ENCODE data around the gene KLK12. TPM values are rescaled to one million over a fixed set of nuclear protein-coding genes. Genes with fewer than 3 reads are reported as not detected.
A peak's percentile ranks its signal among the peaks of the same experiment; 100 is the strongest.

The KLK12 gene
- polyA plus RNA-seq, 1 donor from 2014 or later: not detected

DNA sequence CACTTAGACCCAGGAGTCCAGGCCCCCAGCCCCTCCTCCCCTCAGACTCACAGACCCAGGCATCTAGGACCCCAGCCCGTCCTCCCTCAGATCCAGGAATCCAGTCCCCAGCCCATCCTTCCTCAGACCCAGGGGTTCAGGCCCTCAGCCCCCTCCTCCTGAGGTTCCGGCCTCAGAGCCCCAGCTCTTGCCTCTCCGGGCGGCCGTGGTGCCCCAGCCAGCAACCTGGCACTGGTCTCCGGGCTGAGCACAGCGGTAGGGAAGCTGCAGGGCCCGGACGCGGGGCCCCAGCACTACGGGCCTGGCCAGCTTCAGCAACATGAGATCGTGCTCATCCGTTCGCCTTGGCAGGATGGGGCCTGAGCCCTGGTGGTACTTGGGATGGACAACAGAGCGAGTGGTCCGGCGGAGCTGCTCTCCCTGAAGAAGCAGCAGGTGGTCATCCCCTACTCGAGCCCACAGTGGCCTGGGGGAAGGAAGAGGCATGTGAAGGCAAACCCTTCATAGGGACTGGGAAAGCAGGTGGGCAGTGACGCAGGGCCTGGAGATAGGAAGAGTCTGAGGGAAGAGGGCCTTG, 19.0 kb downstream of the KLK12 start:
- H3K9me3 Mint-ChIP-seq: peaks cover 0 to 12% (median 0%) of the 10 kb centered on the region in 3 donors
- peaks cover 2% of the 10 kb centered on the region for H3K36me3 Mint-ChIP-seq
- peak overlapping the region in 1 of 4 donors; percentile 68 for H3K4me3 Mint-ChIP-seq
- H3K4me1 Mint-ChIP-seq: peaks cover 0 to 2% (median 1%) of the 10 kb centered on the region in 3 donors
- H3K27ac Mint-ChIP-seq: peak overlapping the region in 1 of 3 donors; percentile 50
- H3K27me3 Mint-ChIP-seq: peaks cover 54% of the 10 kb centered on the region

DNA sequence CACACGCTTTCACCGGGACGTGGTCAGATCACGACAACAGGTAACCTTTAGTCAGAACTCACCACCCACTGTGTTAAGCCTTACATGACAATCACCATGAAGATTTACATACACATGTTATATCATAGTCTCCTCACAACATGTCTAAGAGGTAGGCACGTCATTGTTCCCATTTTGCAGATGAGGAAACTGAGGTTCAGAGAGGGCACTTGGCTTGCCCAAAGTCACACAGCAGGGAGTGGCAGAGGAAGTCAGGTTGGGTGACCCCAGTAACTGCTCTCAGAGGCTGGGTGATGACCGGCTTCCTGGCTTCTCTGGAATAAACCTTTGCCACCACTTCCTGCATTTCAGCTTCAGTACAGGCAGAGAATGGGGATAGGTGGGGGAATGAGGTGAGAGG, 20.6 kb downstream of the KLK12 start:
- Mint-ChIP-seq H3K36me3 (peaks cover 2% of the 10 kb centered on the region), H3K27ac (no peak overlapping the region), H3K27me3 (peaks cover 56% of the 10 kb centered on the region), H3K4me1 (peaks cover 0 to 5% (median 1%) of the 10 kb centered on the region in 3 donors), H3K4me3 (no peak overlapping the region), H3K9me3 (peaks cover 0 to 12% (median 0%) of the 10 kb centered on the region in 3 donors)

DNA sequence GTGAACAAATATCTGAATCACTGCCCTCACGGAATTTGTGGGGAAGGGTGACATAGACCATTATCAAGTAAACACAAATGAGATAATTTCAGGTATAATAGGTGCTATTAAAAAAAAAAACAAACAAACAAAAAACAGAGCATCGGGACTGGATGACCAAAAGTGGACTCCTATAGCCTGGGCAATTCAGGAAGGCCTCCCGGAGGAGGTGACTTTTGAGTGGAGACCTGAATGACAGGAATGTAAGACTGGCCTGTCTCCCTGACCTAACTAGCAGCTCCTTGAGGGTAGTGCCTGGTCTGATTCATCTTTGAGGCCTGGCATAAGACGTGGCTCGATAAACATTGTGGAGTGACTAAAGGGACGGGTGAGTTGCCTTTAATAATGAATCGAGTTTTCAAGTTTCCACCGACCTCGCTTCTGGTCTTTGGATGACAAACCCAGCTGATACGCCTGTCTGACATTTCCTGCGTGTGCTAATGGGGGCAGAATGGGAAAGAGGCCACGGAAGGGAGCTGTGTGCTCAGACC, 22.1 kb downstream of the KLK12 start:
- H3K9me3 Mint-ChIP-seq: peaks cover 0 to 8% (median 0%) of the 10 kb centered on the region in 3 donors
- peak overlapping the region in 1 of 4 donors; percentile 4 for H3K4me3 Mint-ChIP-seq
- H3K4me1 Mint-ChIP-seq: peaks cover 0 to 3% (median 0%) of the 10 kb centered on the region in 3 donors
- no peak overlapping the region for H3K27ac Mint-ChIP-seq
- H3K36me3 Mint-ChIP-seq: no peaks in the 10 kb centered on the region
- H3K27me3 Mint-ChIP-seq: peaks cover 46% of the 10 kb centered on the region

DNA sequence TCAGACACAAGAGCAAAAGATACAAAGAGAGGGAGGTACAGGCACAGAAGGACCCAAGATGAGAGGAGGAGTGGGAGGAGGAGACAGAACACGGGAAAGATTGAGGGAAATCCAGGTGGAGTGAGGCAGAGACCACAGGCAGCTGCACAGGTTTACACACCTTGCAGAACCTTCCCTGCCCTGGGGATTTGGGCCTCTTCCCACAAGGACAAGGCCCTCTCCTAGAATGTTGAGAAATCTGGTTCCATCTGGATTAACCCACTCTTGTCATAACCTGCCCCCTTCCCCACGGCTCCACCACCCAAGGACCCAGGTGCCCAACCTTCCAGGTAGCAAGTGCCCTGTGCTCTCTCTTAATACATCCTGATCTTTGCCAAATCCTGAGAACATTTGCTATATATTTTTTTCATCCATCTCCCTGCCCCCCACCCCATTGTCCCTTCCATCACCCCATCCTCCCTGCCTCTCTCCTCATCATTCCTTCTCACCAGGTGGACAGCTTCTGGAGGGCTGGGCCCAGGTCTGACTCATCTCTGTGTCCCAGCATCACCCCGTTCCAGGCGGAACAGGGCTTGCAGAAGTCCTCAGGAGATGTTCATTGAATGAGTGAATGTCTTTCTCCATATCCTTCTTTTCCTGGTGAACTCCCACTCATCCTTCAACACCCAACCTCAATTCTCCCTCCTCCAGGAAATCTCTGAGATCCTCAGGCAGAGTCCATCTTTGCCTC, 24.6 kb downstream of the KLK12 start:
- peaks cover 0 to 3% (median 0%) of the 10 kb centered on the region in 3 donors for H3K4me1 Mint-ChIP-seq
- no peak overlapping the region for H3K4me3 Mint-ChIP-seq
- H3K9me3 Mint-ChIP-seq: peaks cover 0 to 5% (median 0%) of the 10 kb centered on the region in 3 donors
- H3K27ac Mint-ChIP-seq: peak overlapping the region in 1 of 3 donors; percentile 69
- H3K36me3 Mint-ChIP-seq: no peaks in the 10 kb centered on the region
- H3K27me3 Mint-ChIP-seq: peaks cover 23% of the 10 kb centered on the region

DNA sequence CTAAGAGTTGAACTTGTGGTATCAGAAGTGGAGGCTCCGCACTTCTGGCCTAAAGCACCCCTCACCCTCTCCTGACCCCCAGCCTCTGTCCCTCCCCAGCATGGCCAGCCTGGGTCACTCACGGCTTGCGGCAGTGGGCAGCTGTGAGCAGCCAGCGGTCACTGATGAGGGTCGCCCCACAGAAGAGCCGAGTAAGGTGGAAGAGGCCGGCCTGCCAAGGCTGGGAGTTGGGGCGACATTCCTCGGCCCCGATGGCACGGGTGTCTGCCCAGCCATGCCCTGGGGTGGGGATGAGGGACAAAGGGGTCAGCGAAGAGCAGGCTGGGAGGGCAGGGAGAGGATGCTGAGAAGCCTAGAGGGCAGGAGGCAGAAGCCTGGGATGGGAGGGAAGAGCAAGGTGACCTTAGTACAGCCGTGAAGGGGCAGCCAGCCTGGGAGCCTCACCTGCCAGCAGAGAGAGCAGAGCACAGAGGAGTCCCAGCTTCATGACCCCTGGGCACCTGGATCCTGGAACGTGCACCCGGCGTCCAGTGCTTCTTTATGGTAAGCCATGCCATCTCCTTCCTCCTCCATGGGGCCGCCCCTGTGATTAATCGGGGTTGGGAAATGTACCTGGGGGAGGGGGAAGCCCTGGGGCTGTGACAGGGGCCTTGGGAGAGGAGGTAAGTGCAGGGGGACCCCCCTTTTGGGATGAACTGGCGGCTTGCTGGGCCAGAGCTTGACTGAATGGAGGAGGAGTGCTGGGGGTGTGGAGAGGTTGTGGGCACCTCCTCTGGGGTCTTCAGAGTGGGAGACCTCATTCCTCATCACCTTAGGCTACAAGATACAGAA, 25.5 kb downstream of the KLK12 start:
- peaks cover 0 to 3% (median 0%) of the 10 kb centered on the region in 3 donors for H3K4me1 Mint-ChIP-seq
- H3K27me3 Mint-ChIP-seq: peaks cover 17% of the 10 kb centered on the region
- no peak overlapping the region for H3K4me3 Mint-ChIP-seq
- H3K36me3 Mint-ChIP-seq: no peaks in the 10 kb centered on the region
- H3K27ac Mint-ChIP-seq: no peak overlapping the region
- peaks cover 0 to 3% (median 0%) of the 10 kb centered on the region in 3 donors for H3K9me3 Mint-ChIP-seq

DNA sequence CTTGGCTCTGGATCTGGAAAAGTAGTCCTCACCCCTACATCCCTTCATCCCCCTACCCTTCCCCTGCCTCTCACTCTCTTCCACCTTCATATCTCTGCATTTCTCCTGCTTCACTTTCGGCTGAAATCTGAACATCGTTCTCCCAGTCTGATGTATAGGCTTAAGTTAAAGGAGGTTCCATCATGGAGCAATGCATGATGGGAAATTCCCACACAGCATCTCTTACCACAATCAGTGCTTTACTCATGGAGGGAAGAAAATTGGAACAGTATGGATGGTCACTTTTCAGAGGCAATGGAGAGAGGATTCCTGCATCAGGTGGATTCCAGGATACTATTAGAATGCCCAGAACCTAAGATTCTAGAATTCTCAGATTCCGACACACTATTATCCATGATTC, 27.3 kb downstream of the KLK12 start:
- Mint-ChIP-seq H3K27ac (no peak overlapping the region), H3K9me3 (peaks cover 0 to 3% (median 1%) of the 10 kb centered on the region in 3 donors), H3K27me3 (peaks cover 11% of the 10 kb centered on the region), H3K36me3 (no peaks in the 10 kb centered on the region), H3K4me3 (no peak overlapping the region), H3K4me1 (peaks cover 0 to 3% (median 0%) of the 10 kb centered on the region in 3 donors)

DNA sequence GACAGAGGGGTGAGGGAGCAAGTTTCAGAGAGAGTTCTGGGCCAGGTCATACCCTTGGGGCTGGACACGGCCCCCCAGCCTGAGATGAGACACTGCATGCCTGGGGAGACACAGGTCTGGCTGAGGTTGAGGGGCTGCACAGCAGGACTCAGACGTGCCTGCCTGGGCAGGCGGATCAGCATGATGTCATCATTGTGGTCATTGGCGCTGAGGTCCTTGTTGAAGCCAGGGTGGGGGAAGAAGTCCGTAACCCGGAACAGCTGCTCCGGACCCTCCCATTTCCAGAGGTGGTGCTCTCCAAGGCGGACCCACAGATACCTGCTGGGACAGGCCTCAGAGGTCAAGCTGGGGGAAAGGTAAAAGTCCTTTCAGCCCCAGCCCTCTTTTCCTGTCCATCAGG, 28.4 kb downstream of the KLK12 start:
- H3K9me3 Mint-ChIP-seq: peaks cover 0 to 1% (median 1%) of the 10 kb centered on the region in 3 donors
- H3K36me3 Mint-ChIP-seq: no peaks in the 10 kb centered on the region
- H3K4me1 Mint-ChIP-seq: peaks cover 0 to 4% (median 0%) of the 10 kb centered on the region in 3 donors
- H3K4me3 Mint-ChIP-seq: no peak overlapping the region
- H3K27ac Mint-ChIP-seq: no peak overlapping the region
- peaks cover 9% of the 10 kb centered on the region for H3K27me3 Mint-ChIP-seq

DNA sequence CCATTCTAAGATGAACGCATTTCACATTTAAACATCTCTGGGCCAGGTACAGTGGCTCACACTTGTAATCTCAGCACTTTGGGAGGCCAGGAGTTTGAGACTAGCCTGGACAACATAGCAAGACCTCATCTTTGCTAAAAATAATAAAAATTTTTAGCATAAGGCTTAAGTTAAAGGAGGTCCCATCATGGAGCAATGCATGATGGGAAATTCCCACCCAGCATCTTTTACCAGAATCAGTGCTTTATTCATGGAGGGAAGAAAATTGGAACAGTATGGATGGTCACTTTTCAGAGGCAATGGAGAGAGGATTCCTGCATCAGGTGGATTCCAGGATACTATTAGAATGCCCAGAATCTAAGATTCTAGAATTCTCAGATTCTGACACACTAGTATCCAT, 29.6 kb downstream of the KLK12 start:
- peaks cover 0 to 1% (median 1%) of the 10 kb centered on the region in 3 donors for H3K9me3 Mint-ChIP-seq
- peaks cover 0 to 1% (median 0%) of the 10 kb centered on the region in 3 donors for H3K4me1 Mint-ChIP-seq
- H3K4me3 Mint-ChIP-seq: no peak overlapping the region
- no peaks in the 10 kb centered on the region for H3K36me3 Mint-ChIP-seq
- no peak overlapping the region for H3K27ac Mint-ChIP-seq
- peaks cover 9% of the 10 kb centered on the region for H3K27me3 Mint-ChIP-seq

DNA sequence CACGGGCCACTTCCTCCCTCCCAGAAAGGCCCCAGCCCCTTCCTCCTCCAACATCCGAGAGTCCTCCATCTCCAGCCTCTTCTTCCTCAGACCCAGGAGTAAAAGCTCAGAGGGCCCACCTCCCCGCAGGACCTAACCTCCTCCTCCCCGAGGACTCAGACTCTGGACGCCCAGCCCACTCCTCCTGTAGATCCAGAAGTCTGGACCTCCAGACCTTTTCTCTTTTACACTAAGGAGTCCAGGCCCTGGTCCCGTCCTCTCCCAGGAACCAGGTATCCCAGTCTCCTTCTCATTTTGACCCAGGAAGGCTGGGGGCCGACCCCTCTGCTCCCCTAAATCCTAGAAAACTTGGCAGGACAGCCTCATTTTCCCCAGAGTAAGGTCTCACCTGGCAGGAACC, 31.5 kb downstream of the KLK12 start:
- H3K27me3 Mint-ChIP-seq: peaks cover 11% of the 10 kb centered on the region
- no peaks in the 10 kb centered on the region for H3K36me3 Mint-ChIP-seq
- no peak overlapping the region for H3K4me3 Mint-ChIP-seq
- peaks cover 0 to 1% (median 0%) of the 10 kb centered on the region in 3 donors for H3K4me1 Mint-ChIP-seq
- no peak overlapping the region for H3K27ac Mint-ChIP-seq
- H3K9me3 Mint-ChIP-seq: peaks cover 0 to 1% (median 1%) of the 10 kb centered on the region in 3 donors

DNA sequence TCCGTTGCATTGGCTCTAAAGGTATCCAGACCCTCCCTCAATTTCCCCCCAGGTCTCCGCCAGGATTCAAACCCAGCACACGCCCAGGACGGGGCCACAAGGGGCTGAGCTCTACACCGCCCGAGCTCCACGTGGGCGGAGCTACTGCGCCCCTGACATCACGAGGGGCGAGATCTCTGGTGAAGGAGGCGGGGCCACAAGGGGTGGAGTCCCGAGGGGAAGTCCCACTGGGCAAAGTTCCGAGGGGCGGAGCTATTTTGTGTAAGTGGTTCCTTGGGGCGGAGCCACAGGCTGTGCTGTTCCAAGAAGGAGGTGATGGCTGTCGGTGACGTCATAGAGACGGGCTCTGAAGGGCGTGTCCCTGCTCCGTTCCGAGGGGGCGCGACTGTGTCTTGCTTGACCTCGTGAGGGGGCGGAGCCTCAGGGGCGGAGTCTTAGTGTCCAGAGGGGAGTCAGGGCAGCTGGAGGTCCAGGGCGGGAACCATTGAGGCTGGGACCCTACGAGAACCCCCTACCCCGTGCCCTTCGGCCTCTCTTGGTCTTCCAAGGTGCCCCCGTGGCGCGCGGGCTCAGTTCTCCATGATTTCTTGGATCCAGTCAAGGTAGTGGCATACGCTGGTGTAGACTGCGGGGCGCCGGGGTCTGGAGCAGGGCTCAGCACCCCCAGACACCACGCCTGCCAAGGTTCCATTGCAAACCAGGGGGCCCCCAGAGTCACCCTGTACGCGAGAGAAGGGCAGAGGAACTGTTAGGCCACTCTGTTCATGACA, 32.1 kb downstream of the KLK12 start:
- Mint-ChIP-seq H3K27me3 (peaks cover 14% of the 10 kb centered on the region), H3K9me3 (peaks cover 0 to 1% (median 1%) of the 10 kb centered on the region in 3 donors), H3K27ac (no peak overlapping the region), H3K4me1 (peaks cover 0 to 1% (median 0%) of the 10 kb centered on the region in 3 donors), H3K36me3 (no peaks in the 10 kb centered on the region), H3K4me3 (no peak overlapping the region)

DNA sequence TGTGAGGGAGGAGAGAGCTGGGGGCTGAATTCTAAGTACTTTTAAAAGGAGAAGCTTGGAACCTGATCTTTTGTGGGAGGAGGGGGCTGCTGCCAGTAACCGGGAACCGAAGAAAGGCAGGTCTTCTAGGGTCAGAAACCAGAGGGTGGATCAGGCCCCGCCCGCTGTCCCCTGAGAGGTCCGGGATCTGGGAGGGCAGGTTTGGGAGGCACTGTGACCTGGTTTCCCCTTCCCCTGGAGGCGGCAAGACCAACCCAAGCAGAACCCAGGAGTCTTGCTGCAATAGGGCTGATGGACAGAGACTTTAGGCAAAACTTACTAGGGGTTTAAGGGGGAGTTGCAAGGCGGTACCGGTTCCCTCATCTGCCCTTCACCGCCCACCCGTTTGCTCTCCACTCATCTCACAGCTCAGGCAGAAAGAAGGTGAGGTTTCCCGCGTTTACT, 32.7 kb downstream of the KLK12 start:
- Mint-ChIP-seq H3K4me1 (peaks cover 0 to 1% (median 0%) of the 10 kb centered on the region in 3 donors), H3K36me3 (no peaks in the 10 kb centered on the region), H3K4me3 (no peak overlapping the region), H3K27ac (no peak overlapping the region), H3K27me3 (peaks cover 14% of the 10 kb centered on the region), H3K9me3 (peaks cover 0 to 1% (median 0%) of the 10 kb centered on the region in 3 donors)

DNA sequence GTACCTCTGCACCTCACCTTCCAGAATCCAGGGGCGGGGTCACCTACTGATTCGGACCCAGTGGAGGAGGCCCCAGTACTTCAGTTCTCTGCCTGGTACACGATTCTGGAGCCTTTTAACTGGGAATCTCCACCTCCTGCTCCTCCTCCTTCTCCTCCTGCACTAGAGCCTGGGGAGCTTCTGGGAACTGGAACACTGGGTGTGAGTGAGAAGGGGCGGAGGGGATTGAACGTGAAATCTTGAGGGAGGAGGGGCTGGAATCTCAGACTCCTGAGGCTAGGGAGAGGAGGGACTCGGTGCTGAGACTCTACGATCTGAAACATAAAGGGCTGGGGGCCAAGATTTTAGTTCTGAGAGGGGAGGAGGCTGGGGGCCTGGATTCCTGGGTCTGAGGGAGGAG, 33.3 kb downstream of the KLK12 start, which contains the start of gene KLK8:
Gene KLK8 (minus strand): TSS at position 90 of the 400 bp plus-strand sequence. CDS start 437 bp downstream, outside the sequence.
- Mint-ChIP-seq H3K4me3 (peak within 1 kb of the TSS in 1 of 4 donors; percentile 49), H3K27me3 (peaks cover 14% of the 10 kb centered on the region), H3K27ac (no peak within 1 kb of the TSS), H3K36me3 (no peaks in the 10 kb centered on the region), H3K9me3 (peaks cover 0 to 1% (median 0%) of the 10 kb centered on the region in 3 donors), H3K4me1 (peaks cover 0 to 1% (median 0%) of the 10 kb centered on the region in 3 donors)

DNA sequence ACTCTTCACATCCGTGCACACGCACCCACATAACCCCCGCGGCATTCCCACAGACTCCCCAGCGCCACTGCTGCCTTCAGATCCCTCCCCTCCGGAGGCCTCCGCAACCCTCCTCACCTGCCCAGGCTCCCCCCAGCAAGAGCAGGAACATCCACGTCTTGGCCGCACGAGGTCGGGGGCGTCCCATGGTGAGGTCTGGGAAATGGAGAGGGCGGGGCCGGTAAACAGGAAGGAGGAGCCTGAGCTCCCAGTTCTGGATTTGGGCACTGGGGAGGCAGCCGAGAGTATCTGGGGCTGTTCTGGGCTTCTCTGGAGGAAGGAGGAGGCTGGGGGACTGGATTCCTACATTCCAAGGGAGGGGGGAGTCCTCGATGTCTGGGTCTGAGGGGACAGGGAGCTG, 33.8 kb downstream of the KLK12 start:
- Mint-ChIP-seq H3K9me3 (peaks cover 0 to 1% (median 0%) of the 10 kb centered on the region in 3 donors), H3K36me3 (no peaks in the 10 kb centered on the region), H3K4me3 (peak overlapping the region in 1 of 4 donors; percentile 49), H3K4me1 (peaks cover 0 to 1% (median 0%) of the 10 kb centered on the region in 3 donors), H3K27ac (no peak overlapping the region), H3K27me3 (peaks cover 14% of the 10 kb centered on the region)

DNA sequence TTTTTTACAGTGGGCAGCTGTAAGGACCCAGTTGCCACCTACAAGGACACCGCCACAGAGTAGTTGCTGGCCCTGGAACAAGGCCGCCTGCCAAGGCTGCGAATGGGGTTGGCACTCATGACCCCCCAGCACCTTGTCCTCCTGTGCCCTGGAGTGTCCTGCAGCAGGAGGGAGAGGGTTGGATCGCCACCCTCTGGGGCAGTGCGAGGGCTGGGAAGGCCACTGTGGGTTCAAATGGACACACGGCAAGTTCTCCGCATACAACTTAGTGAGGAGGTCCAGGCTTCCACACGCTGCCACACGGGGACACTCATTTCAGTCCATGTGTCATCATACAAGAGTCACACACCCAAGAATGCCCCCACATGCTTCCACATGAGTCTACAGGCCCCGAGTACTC, 34.4 kb downstream of the KLK12 start:
- H3K27me3 Mint-ChIP-seq: peaks cover 14% of the 10 kb centered on the region
- H3K4me1 Mint-ChIP-seq: peaks cover 0 to 1% (median 0%) of the 10 kb centered on the region in 3 donors
- H3K4me3 Mint-ChIP-seq: no peak overlapping the region

More for the DNA sequence above, 34.4 kb downstream of the KLK12 start:
- Mint-ChIP-seq H3K36me3 (no peaks in the 10 kb centered on the region), H3K27ac (no peak overlapping the region), H3K9me3 (peaks cover 0 to 1% (median 0%) of the 10 kb centered on the region in 3 donors)
